Mononuclear cell (primary cell): ENCODE measurements around the gene USP32. TPM values are rescaled to one million over a fixed set of nuclear protein-coding genes. Genes with fewer than 3 reads are reported as not detected.
"Not testable (repeated sequence)": the region's sequence is repeated elsewhere in the genome, so short reads cannot be mapped to it uniquely, and the experiment has no call there.

Experiments
- H3K27me3 ChIP-seq: 2 replicates; pipeline ENCODE4 v1.6.0; 2011; ENCODE audit warnings: low read length, control low read depth; ENCODE audit not compliant: insufficient read depth
- H3K4me1 ChIP-seq: 2 replicates; pipeline ENCODE4 v1.5.1; 2011; ENCODE audit warnings: mild to moderate bottlenecking, low read length, control low read depth; ENCODE audit not compliant: insufficient read depth
- H3K4me3 ChIP-seq: 2 replicates; pipeline ENCODE4 v1.5.1; 2011; ENCODE audit warnings: mild to moderate bottlenecking, low read length, moderate library complexity
- H3K9me3 ChIP-seq: 2 replicates; pipeline ENCODE4 v1.5.1; 2011; ENCODE audit warnings: low read depth, mild to moderate bottlenecking, control low read depth, low read length
- total RNA-seq: library from RNA; depleted of rRNA; stranded (reverse); fragments of >200 nt; gene quantifications from one replicate; pipeline ENCODE4 v1.2.3, GENCODE V29; 2012

The USP32 gene
- total RNA-seq, 1 donor: 35.8 TPM

DNA sequence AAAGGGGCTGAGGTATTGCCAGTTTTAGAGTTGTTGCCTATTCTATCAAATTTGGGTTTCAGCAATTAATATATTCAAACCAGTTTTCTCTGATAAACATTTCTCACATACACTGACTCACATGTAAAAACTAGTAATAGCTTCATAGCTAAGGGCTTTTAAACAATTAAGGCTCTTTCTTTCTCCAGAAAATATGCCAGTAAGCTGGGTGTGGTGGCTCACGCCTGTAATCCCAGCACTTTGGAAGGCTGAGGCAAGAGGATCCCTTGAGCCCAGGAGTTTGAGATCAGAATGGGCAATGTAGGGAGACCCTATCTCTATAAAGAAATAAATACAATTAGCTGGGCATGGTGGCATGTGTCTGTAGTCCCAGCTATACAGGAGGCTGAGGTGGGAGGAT is 193.3 kb downstream of the USP32 start:
- not testable (repeated sequence) for H3K4me1 ChIP-seq, H3K4me3 ChIP-seq, H3K9me3 ChIP-seq, H3K27me3 ChIP-seq

- H3K27me3 ChIP-seq, H3K4me3 ChIP-seq, H3K9me3 ChIP-seq, H3K4me1 ChIP-seq: not testable (repeated sequence)
Measured at GRCh38 chr17:60194141-60194540, 197.8 kb downstream of the USP32 start.

DNA sequence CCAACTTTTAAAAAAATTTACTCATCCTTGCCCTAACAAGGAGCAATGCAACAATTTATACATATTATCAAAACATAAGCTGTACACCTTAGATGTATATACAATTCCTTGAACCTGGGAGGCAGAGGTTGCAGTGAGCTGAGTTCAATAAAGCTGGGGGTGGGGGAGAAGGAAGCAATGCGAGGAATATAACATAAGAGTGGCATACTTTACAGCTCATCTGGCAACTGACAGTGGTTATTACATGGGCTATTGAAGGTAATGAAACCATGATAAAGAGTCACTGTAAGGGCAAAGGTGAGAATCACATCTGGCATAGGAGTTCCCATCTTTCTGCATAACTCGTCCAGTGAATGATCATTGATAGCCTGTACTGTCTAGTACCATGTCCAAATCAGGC is 198.5 kb downstream of the USP32 start:
- H3K4me1 ChIP-seq: no peaks in the 10 kb centered on the region
- H3K4me3 ChIP-seq: no peak overlapping the region
- H3K9me3 ChIP-seq: no peaks in the 10 kb centered on the region
- no peaks in the 10 kb centered on the region for H3K27me3 ChIP-seq

- H3K27me3 ChIP-seq, H3K4me1 ChIP-seq, H3K9me3 ChIP-seq, H3K4me3 ChIP-seq: not testable (repeated sequence)
Measured at GRCh38 chr17:60193032-60193431, 198.9 kb downstream of the USP32 start.

- not testable (repeated sequence) for H3K4me1 ChIP-seq, H3K9me3 ChIP-seq, H3K27me3 ChIP-seq, H3K4me3 ChIP-seq
Measured at GRCh38 chr17:60190032-60190431, 201.9 kb downstream of the USP32 start.

DNA sequence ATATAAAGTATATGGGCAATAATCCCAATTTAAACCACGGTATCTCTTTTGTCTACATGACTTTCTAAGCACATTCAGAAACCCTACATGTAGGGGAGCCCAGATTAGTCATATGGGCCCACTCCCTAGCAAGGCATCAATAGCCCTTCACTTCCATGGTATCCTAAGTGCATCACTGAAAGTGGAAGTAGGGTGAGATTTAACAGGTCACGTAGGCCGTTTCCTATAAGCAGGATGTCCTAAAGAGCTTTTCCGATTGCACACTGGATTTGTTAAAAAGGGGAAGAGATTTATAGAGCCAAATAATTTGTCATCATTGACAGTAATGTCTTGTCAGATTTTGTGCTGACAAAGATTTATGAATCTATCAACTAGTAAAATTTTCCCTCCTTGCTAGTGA is 203.2 kb downstream of the USP32 start:
- Histone ChIP-seq H3K4me1 (peaks cover 8% of the 10 kb centered on the region), H3K4me3 (no peak overlapping the region), H3K9me3 (no peaks in the 10 kb centered on the region), H3K27me3 (no peaks in the 10 kb centered on the region)

DNA sequence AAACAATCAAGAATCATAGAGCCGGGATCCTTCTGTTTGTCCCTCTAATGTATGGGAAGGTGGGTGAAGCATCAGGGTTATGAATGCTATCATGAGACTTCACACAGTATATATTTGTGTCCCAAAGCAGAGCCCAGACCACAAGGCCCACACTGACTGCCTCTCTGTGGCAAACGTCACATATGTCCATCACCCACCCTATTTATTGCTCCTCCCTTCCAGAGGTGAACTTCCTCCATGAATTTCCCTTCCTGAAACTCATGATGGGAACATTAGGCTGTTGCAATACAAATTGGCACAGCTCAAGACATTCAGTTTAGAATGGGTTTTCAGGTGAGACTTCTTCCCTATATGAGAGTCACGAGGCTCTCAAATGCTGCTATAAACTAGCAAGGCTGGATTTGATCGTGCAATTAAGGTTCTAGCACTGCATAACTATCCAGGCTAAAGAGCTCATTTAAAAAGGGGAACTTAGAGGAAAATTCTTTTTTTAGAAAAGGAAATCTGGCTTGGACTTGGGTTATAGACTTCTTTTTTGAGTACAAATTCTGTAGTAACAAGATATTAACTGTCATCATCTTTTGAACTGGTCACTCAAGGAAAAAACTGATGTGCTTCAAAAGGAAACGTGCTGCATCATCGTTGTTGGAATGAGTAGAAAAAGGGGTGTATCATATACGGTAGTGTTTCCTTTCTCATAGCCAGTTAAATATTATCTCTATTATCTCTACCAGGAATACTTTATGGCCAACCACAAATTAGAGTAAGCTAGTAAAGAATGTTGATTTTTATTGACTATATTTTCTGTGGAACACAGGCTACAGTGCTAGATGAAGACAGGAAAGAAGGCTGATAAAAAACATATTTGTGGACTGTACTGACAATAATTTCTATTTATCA is 204.8 kb downstream of the USP32 start:
- H3K9me3 ChIP-seq, H3K27me3 ChIP-seq, H3K4me3 ChIP-seq, H3K4me1 ChIP-seq: not testable (repeated sequence)

DNA sequence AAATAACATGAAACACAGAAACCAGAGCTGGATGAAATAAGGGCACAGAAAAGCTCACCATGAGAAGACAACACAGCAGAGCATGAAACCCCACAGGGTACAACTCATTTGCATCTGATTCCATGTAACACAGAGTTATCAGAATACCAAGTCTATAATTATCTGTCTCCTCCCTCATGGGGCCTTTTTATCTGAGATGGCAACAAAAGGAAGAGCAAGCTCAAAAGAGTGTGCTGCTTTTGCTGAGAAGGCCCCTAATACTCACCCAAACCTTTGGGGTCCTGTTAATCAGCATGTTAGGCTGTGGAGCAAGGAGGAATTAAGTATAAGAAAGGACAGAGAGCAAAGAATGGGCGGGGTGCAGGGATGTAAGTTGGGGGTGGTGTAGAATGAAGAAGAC is 205.6 kb downstream of the USP32 start:
- not testable (repeated sequence) for H3K9me3 ChIP-seq, H3K4me1 ChIP-seq, H3K27me3 ChIP-seq, H3K4me3 ChIP-seq

- not testable (repeated sequence) for H3K9me3 ChIP-seq, H3K27me3 ChIP-seq, H3K4me1 ChIP-seq, H3K4me3 ChIP-seq
Measured at GRCh38 chr17:60180380-60180779, 211.6 kb downstream of the USP32 start.

DNA sequence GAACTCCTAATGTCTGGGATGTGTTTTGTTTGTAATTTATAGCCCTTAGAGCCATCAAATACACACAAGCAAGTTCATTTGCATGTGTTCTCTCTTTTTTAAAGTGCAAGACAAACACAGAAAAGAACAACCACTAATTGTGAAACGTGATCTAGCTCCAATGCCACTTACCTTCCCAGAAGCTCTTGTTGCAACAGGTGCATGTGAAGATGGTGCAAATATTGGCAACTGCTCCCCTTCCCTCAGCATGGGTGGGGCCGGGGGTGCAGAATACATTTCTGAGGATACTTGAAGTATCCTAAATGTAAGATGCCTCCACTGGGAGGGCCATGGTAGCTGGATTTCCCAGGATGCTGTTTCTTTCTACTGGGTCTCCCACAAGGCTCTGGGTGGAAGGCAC is 213.8 kb downstream of the USP32 start:
- H3K4me3 ChIP-seq, H3K27me3 ChIP-seq, H3K9me3 ChIP-seq, H3K4me1 ChIP-seq: not testable (repeated sequence)

GRCh38 chr17:60176763-60177162 is 215.2 kb downstream of the USP32 start:
- not testable (repeated sequence) for H3K4me3 ChIP-seq, H3K9me3 ChIP-seq, H3K4me1 ChIP-seq, H3K27me3 ChIP-seq

GRCh38 chr17:60174767-60175166 is 217.2 kb downstream of the USP32 start:
- H3K27me3 ChIP-seq, H3K9me3 ChIP-seq, H3K4me3 ChIP-seq: not testable (repeated sequence)
- peaks cover 16% of the 10 kb centered on the region for H3K4me1 ChIP-seq

GRCh38 chr17:60174035-60174434 is 217.9 kb downstream of the USP32 start:
- no peaks in the 10 kb centered on the region for H3K9me3 ChIP-seq
- H3K27me3 ChIP-seq: no peaks in the 10 kb centered on the region
- no peak overlapping the region for H3K4me3 ChIP-seq
- H3K4me1 ChIP-seq: peaks cover 17% of the 10 kb centered on the region

DNA sequence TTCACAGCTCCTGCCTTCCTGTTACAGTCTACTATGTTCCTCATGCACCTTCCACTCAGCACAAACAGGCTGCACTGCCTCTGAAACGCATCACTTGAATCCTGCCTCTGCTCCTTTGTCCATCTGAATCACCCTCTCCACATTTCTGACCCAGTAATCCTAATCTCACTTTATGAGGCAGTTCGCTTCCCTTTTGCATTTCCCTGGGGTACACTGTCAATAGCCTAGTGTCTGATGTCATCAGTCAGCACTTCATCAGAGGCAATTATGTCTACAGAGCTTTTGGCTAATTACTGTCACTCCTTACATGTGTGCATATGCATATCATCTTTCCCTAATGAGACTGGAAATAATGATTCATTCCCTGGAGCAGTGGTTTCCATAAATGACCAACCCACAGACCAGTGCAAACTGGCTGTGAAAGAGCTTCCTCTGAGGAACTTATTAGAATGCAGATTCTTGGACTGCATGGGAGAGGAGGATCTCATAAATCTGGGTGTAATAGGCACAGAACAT is 218.6 kb downstream of the USP32 start:
- Histone ChIP-seq H3K4me3 (no peak overlapping the region), H3K27me3 (no peaks in the 10 kb centered on the region), H3K9me3 (no peaks in the 10 kb centered on the region), H3K4me1 (peaks cover 17% of the 10 kb centered on the region)

- no peaks in the 10 kb centered on the region for H3K9me3 ChIP-seq
- no peak overlapping the region for H3K4me3 ChIP-seq
- peaks cover 17% of the 10 kb centered on the region for H3K4me1 ChIP-seq
- no peaks in the 10 kb centered on the region for H3K27me3 ChIP-seq
Measured at GRCh38 chr17:60171753-60172079, 220.2 kb downstream of the USP32 start.
